Mesenchymal stem cell (in vitro differentiated cells and primary cell): ENCODE data around the gene ITGB5.

Experiments used
- DNase-seq: peaks from one replicate; pipeline ENCODE4 v3.0.0-alpha.2; 2013
- H2AFZ ChIP-seq: one replicate; pipeline ENCODE4 v1.6.1; 2013; ENCODE audit warnings: low read depth, mild to moderate bottlenecking, control low read depth, inconsistent platforms, low read length, moderate library complexity
- H2AK5ac ChIP-seq: 2 replicates; pipeline ENCODE4 v1.6.1; 2013; ENCODE audit warnings: low read length, moderate library complexity, mild to moderate bottlenecking, inconsistent platforms; ENCODE audit not compliant: severe bottlenecking
- H2BK120ac ChIP-seq: one replicate; pipeline ENCODE4 v1.6.1; 2013; ENCODE audit warnings: low read depth, mild to moderate bottlenecking, inconsistent platforms, low read length, moderate library complexity
- H2BK12ac ChIP-seq, 2 experiments: one replicate each; pipeline ENCODE4 v1.6.1; 2013; ENCODE audit warnings: inconsistent platforms in 2 of 2, low read length in 2 of 2, mild to moderate bottlenecking in 2 of 2, moderate library complexity in 2 of 2, control low read depth in 1 of 2
- H2BK15ac ChIP-seq: one replicate; pipeline ENCODE4 v1.6.1; 2013; ENCODE audit warnings: mild to moderate bottlenecking, low read depth, inconsistent platforms; ENCODE audit not compliant: poor library complexity, severe bottlenecking
- H2BK5ac ChIP-seq: 2 replicates; pipeline ENCODE4 v1.6.1; 2013; ENCODE audit warnings: low read depth, mild to moderate bottlenecking, low read length, control low read depth, inconsistent platforms; ENCODE audit not compliant: poor library complexity, severe bottlenecking
- H3K14ac ChIP-seq, 2 experiments: one replicate each; pipeline ENCODE4 v1.6.1; 2013; ENCODE audit warnings: inconsistent platforms in 2 of 2, low read length in 2 of 2, control low read depth in 1 of 2, mild to moderate bottlenecking in 1 of 2, moderate library complexity in 1 of 2
- H3K18ac ChIP-seq, 2 experiments: one replicate each; pipeline ENCODE4 v1.6.1; 2013; ENCODE audit warnings: inconsistent platforms in 2 of 2, low read length in 2 of 2, control low read depth in 1 of 2, low read depth in 1 of 2, mild to moderate bottlenecking in 1 of 2
- H3K23ac ChIP-seq, 2 experiments: one replicate each; pipeline ENCODE4 v1.6.1; 2013; ENCODE audit warnings: inconsistent platforms in 2 of 2, low read length in 2 of 2, mild to moderate bottlenecking in 2 of 2, moderate library complexity in 2 of 2, control low read depth in 1 of 2
- H3K27ac ChIP-seq: 2 replicates; pipeline ENCODE4 v1.5.1; 2013; ENCODE audit warnings: mild to moderate bottlenecking, moderate library complexity, low read length, control low read depth, inconsistent platforms; ENCODE audit not compliant: poor library complexity, severe bottlenecking
- H3K27me3 ChIP-seq, 2 experiments: 2 replicates each; pipeline versions ENCODE4 v1.6.1 to v1.7.0; 2013; ENCODE audit warnings: low read length in 2 of 2, mild to moderate bottlenecking in 2 of 2, moderate library complexity in 2 of 2, control low read depth in 1 of 2, inconsistent platforms in 1 of 2; ENCODE audit not compliant: control insufficient read depth in 1 of 2, insufficient read depth in 1 of 2
- H3K36me3 ChIP-seq, 2 experiments: 2 replicates each; pipeline versions ENCODE4 v1.6.1 to v1.7.0; 2013; ENCODE audit warnings: low read length in 2 of 2, control low read depth in 1 of 2, inconsistent platforms in 1 of 2, low read depth in 1 of 2, mild to moderate bottlenecking in 1 of 2; ENCODE audit not compliant: insufficient read depth in 2 of 2, control insufficient read depth in 1 of 2
- H3K4ac ChIP-seq, 2 experiments: one replicate each; pipeline ENCODE4 v1.6.1; 2013; ENCODE audit warnings: inconsistent platforms in 2 of 2, low read length in 2 of 2, mild to moderate bottlenecking in 2 of 2, moderate library complexity in 2 of 2, control low read depth in 1 of 2, low read depth in 1 of 2
- H3K4me1 ChIP-seq: 2 replicates; pipeline ENCODE4 v1.6.1; 2013; ENCODE audit warnings: low read depth, low read length, control low read depth; ENCODE audit not compliant: control insufficient read depth, insufficient read depth
- H3K4me2 ChIP-seq: 2 replicates; pipeline ENCODE4 v1.6.1; 2013; ENCODE audit warnings: low read length, mild to moderate bottlenecking, inconsistent platforms; ENCODE audit not compliant: poor library complexity, severe bottlenecking
- H3K4me3 ChIP-seq, 2 experiments: 2 replicates each; pipeline versions ENCODE4 v1.5.1 to v1.7.0; 2013; ENCODE audit warnings: low read length in 2 of 2, mild to moderate bottlenecking in 2 of 2, control low read depth in 1 of 2, low read depth in 1 of 2; ENCODE audit not compliant: insufficient read depth in 1 of 2
- H3K79me1 ChIP-seq: replicated peaks from 2 replicates; pipeline ENCODE4 v1.6.1; 2013; ENCODE audit warnings: mild to moderate bottlenecking, control low read depth, low read length, inconsistent platforms; ENCODE audit not compliant: poor library complexity, severe bottlenecking
- H3K9ac ChIP-seq: 2 replicates; pipeline ENCODE4 v1.7.0; 2013; ENCODE audit warnings: mild to moderate bottlenecking, low read length, moderate library complexity
- H3K9me3 ChIP-seq: 2 replicates; pipeline ENCODE4 v1.7.0; 2013; ENCODE audit warnings: mild to moderate bottlenecking, low read length; ENCODE audit not compliant: control insufficient read depth
- H4K8ac ChIP-seq: one replicate; pipeline ENCODE4 v1.6.1; 2013; ENCODE audit warnings: inconsistent platforms, mild to moderate bottlenecking, low read length, moderate library complexity
- H4K91ac ChIP-seq: one replicate; pipeline ENCODE4 v1.6.1; 2013; ENCODE audit warnings: mild to moderate bottlenecking, low read length, inconsistent platforms
- WGBS: methylation state at CpG from one replicate; pipeline ENCODE4 v1.1.7; 2013; ENCODE audit warnings: mixed read lengths; 5-methylcytosine and 5-hydroxymethylcytosine counted together

Gene ITGB5

GRCh38 chr3:124923833-124924232 lies 36.7 kb upstream of the ITGB5 start:
- no peak overlapping the region for H3K14ac ChIP-seq
- DNase-seq: no peak
- H3K4me2 ChIP-seq: no peak overlapping the region
- no peaks in the 10 kb centered on the region for H3K79me1 ChIP-seq
- no peak overlapping the region for H2AK5ac ChIP-seq
- no peaks in the 10 kb centered on the region for H3K9me3 ChIP-seq
- H4K8ac ChIP-seq: no peak overlapping the region
- H3K9ac ChIP-seq: no peak overlapping the region
- no peak overlapping the region for H3K27ac ChIP-seq
- no peak overlapping the region for H2BK5ac ChIP-seq
- no peaks in the 10 kb centered on the region for H3K27me3 ChIP-seq
- H3K4me3 ChIP-seq: no peak overlapping the region
- H3K36me3 ChIP-seq: no peaks in the 10 kb centered on the region
- no peak overlapping the region for H2AFZ ChIP-seq
- no peak overlapping the region for H3K18ac ChIP-seq
- no peak overlapping the region for H2BK12ac ChIP-seq
- H4K91ac ChIP-seq: no peak overlapping the region
- no peak overlapping the region for H2BK15ac ChIP-seq
- no peak overlapping the region for H3K23ac ChIP-seq
- H2BK120ac ChIP-seq: no peak overlapping the region
- H3K4ac ChIP-seq: no peak overlapping the region
- peaks cover 2% of the 10 kb centered on the region for H3K4me1 ChIP-seq

GRCh38 chr3:124920718-124921117 lies 33.6 kb upstream of the ITGB5 start:
- H2BK12ac ChIP-seq: no peak overlapping the region
- no peak for DNase-seq
- 85% methylated on average over 1 of the region's 5 CpGs for WGBS
- no peaks in the 10 kb centered on the region for H3K36me3 ChIP-seq
- H2AFZ ChIP-seq: no peak overlapping the region
- peaks cover 2% of the 10 kb centered on the region for H3K4me1 ChIP-seq
- no peak overlapping the region for H4K91ac ChIP-seq
- no peak overlapping the region for H3K4me3 ChIP-seq
- H3K9ac ChIP-seq: no peak overlapping the region
- no peak overlapping the region for H3K18ac ChIP-seq
- H3K4me2 ChIP-seq: no peak overlapping the region
- H2AK5ac ChIP-seq: no peak overlapping the region
- H3K27ac ChIP-seq: no peak overlapping the region
- H2BK15ac ChIP-seq: no peak overlapping the region
- peak overlapping the region in 1 of 2 experiments; percentile 35 for H3K4ac ChIP-seq
- H4K8ac ChIP-seq: no peak overlapping the region
- no peaks in the 10 kb centered on the region for H3K9me3 ChIP-seq
- no peak overlapping the region for H3K14ac ChIP-seq
- H3K79me1 ChIP-seq: no peaks in the 10 kb centered on the region
- H3K23ac ChIP-seq: no peak overlapping the region
- H2BK120ac ChIP-seq: no peak overlapping the region
- H2BK5ac ChIP-seq: no peak overlapping the region
- peaks cover 0 to 11% of the 10 kb centered on the region in 2 experiments for H3K27me3 ChIP-seq

GRCh38 chr3:124919756-124920155 lies 32.6 kb upstream of the ITGB5 start:
- Histone ChIP-seq H3K4ac (no peak overlapping the region), H2BK120ac (no peak overlapping the region), H2BK5ac (no peak overlapping the region), H3K18ac (no peak overlapping the region), H2AFZ (no peak overlapping the region), H2AK5ac (no peak overlapping the region), H3K36me3 (no peaks in the 10 kb centered on the region), H2BK12ac (no peak overlapping the region), H3K9ac (no peak overlapping the region), H2BK15ac (no peak overlapping the region), H3K27me3 (peaks cover 7 to 11% of the 10 kb centered on the region in 2 experiments), H3K4me2 (no peak overlapping the region), H3K79me1 (no peaks in the 10 kb centered on the region), H3K9me3 (no peaks in the 10 kb centered on the region), H4K8ac (no peak overlapping the region), H3K23ac (peak overlapping the region in 1 of 2 experiments; percentile 46), H3K14ac (no peak overlapping the region), H4K91ac (no peak overlapping the region), H3K4me3 (no peak overlapping the region), H3K27ac (no peak overlapping the region), H3K4me1 (peaks cover 2% of the 10 kb centered on the region)
- WGBS: 26% methylated on average over 2 of the region's 2 CpGs
- peak; percentile 32 for DNase-seq

GRCh38 chr3:124918524-124918923 lies 31.4 kb upstream of the ITGB5 start:
- Histone ChIP-seq H3K4me3 (no peak overlapping the region), H3K27ac (no peak overlapping the region), H2AK5ac (no peak overlapping the region), H3K4me1 (peaks cover 2% of the 10 kb centered on the region), H2BK12ac (no peak overlapping the region), H4K91ac (no peak overlapping the region), H4K8ac (peak overlapping the region; percentile 64), H3K36me3 (no peaks in the 10 kb centered on the region), H3K79me1 (no peaks in the 10 kb centered on the region), H3K23ac (no peak overlapping the region), H3K18ac (no peak overlapping the region), H2BK5ac (no peak overlapping the region), H3K14ac (no peak overlapping the region), H2BK120ac (no peak overlapping the region), H2BK15ac (no peak overlapping the region), H3K4ac (no peak overlapping the region), H3K27me3 (peaks cover 7 to 11% of the 10 kb centered on the region in 2 experiments), H2AFZ (no peak overlapping the region), H3K4me2 (no peak overlapping the region), H3K9ac (no peak overlapping the region), H3K9me3 (no peaks in the 10 kb centered on the region)
- DNase-seq: no peak
- 98% methylated on average over 2 of the region's 2 CpGs for WGBS
